ENCODE data around the gene SDE2. TPM values are rescaled to one million over a fixed set of nuclear protein-coding genes. Genes with fewer than 3 reads are reported as not detected.

The SDE2 gene
- polyA plus RNA-seq, 1 donor from 2014 or later, result 18.6 TPM

DNA sequence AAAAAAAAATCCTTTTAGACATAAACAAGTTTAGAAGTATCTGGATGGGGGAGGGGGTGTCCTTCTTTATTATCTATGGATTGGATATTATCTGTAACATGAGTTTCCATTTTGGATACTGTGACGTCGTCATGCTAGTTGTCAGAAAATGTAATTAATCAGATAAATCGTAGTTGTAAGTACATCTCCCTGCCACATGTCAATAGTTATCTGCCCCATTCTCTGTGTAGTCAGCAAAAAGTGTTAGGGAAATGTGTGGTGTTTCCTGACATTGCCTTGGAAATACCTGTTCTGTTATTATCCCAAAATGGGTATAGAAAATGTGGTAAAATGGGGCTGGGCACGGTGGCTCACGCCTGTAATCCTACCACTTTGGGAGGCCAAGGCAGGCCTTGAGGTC is 24.6 kb upstream of the SDE2 start:
- Histone ChIP-seq H3K9me2 (ENCODE audit: insufficient read depth, low read length) (no peaks in the 10 kb centered on the region), H3K79me2 (replicated peaks; ENCODE audit: insufficient read depth, low read length) (no peaks in the 10 kb centered on the region), H3K4me2 (ENCODE audit: low read length) (no peak overlapping the region), H3F3A (ENCODE audit: insufficient read depth, low read length, poor library complexity, severe bottlenecking) (no peaks in the 10 kb centered on the region), H3K4me3 (ENCODE audit: low read length) (no peak overlapping the region), H4K20me1 (ENCODE audit: insufficient read depth) (no peaks in the 10 kb centered on the region), H3K9me3 (ENCODE audit: low read length) (no peaks in the 10 kb centered on the region), H3K36me3 (ENCODE audit: insufficient read depth, low read length) (no peaks in the 10 kb centered on the region), H2AFZ (ENCODE audit: low read depth, low read length) (no peak overlapping the region), H3K27ac (ENCODE audit: low read length) (no peak overlapping the region), H3K9ac (ENCODE audit: low read length) (no peak overlapping the region), H3K27me3 (ENCODE audit: insufficient read depth, low read depth, low read length) (no peaks in the 10 kb centered on the region)
- TF ChIP-seq MXI1 (conservative IDR thresholded peaks at IDR 0.05; ENCODE audit: poor library complexity, severe bottlenecking), result no peak
- no peak for TF ChIP-seq TAF1 (IDR thresholded peaks at IDR 0.05; ENCODE audit: low read depth)
- no peak for TF ChIP-seq EP300 (conservative IDR thresholded peaks at IDR 0.05; ENCODE audit: poor library complexity, severe bottlenecking)
- no peak for TF ChIP-seq EZH2 (IDR thresholded peaks at IDR 0.05; ENCODE audit: borderline replicate concordance, insufficient read depth, low read length, poor library complexity, severe bottlenecking)
- no peak for TF ChIP-seq RAD21 (conservative IDR thresholded peaks at IDR 0.05)
- TF ChIP-seq, protein P1, sequence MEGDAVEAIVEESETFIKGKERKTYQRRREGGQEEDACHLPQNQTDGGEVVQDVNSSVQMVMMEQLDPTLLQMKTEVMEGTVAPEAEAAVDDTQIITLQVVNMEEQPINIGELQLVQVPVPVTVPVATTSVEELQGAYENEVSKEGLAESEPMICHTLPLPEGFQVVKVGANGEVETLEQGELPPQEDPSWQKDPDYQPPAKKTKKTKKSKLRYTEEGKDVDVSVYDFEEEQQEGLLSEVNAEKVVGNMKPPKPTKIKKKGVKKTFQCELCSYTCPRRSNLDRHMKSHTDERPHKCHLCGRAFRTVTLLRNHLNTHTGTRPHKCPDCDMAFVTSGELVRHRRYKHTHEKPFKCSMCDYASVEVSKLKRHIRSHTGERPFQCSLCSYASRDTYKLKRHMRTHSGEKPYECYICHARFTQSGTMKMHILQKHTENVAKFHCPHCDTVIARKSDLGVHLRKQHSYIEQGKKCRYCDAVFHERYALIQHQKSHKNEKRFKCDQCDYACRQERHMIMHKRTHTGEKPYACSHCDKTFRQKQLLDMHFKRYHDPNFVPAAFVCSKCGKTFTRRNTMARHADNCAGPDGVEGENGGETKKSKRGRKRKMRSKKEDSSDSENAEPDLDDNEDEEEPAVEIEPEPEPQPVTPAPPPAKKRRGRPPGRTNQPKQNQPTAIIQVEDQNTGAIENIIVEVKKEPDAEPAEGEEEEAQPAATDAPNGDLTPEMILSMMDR (IDR thresholded peaks at IDR 0.05; ENCODE audit: poor library complexity, severe bottlenecking), result no peak
- TF ChIP-seq, protein P2, sequence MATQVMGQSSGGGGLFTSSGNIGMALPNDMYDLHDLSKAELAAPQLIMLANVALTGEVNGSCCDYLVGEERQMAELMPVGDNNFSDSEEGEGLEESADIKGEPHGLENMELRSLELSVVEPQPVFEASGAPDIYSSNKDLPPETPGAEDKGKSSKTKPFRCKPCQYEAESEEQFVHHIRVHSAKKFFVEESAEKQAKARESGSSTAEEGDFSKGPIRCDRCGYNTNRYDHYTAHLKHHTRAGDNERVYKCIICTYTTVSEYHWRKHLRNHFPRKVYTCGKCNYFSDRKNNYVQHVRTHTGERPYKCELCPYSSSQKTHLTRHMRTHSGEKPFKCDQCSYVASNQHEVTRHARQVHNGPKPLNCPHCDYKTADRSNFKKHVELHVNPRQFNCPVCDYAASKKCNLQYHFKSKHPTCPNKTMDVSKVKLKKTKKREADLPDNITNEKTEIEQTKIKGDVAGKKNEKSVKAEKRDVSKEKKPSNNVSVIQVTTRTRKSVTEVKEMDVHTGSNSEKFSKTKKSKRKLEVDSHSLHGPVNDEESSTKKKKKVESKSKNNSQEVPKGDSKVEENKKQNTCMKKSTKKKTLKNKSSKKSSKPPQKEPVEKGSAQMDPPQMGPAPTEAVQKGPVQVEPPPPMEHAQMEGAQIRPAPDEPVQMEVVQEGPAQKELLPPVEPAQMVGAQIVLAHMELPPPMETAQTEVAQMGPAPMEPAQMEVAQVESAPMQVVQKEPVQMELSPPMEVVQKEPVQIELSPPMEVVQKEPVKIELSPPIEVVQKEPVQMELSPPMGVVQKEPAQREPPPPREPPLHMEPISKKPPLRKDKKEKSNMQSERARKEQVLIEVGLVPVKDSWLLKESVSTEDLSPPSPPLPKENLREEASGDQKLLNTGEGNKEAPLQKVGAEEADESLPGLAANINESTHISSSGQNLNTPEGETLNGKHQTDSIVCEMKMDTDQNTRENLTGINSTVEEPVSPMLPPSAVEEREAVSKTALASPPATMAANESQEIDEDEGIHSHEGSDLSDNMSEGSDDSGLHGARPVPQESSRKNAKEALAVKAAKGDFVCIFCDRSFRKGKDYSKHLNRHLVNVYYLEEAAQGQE (IDR thresholded peaks at IDR 0.05; ENCODE audit: borderline replicate concordance), result no peak
- TF ChIP-seq POLR2AphosphoS5 (IDR thresholded peaks at IDR 0.05), result no peak
- TF ChIP-seq SMC3 (conservative IDR thresholded peaks at IDR 0.05; ENCODE audit: poor library complexity), result no peak

DNA sequence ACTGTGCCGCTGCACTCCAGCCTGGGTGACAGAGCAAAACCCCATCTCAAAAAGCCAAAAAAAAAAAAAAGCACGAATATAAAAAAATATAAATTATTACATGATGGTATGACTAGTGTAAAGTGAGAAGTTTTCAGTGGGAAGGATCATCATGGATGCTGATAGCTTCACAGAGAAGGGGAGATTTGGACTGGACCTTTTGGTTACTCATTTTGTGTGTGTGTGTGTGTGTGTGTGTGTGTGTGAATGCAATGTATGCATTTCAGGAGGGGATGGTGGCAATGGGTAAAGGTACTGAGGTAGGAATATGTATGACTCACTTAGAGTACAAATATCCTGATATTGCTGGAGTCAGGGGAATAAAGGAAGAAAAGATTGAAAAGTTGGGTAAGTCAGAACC is 22.7 kb upstream of the SDE2 start:
- no peak overlapping the region for H3K4me3 ChIP-seq (ENCODE audit: low read length)
- TF ChIP-seq, protein P2 (IDR thresholded peaks at IDR 0.05; ENCODE audit: borderline replicate concordance), result no peak
- no peak for TF ChIP-seq EZH2 (IDR thresholded peaks at IDR 0.05; ENCODE audit: borderline replicate concordance, insufficient read depth, low read length, poor library complexity, severe bottlenecking)
- TF ChIP-seq RAD21 (conservative IDR thresholded peaks at IDR 0.05), result no peak
- TF ChIP-seq POLR2AphosphoS5 (IDR thresholded peaks at IDR 0.05), result no peak
- TF ChIP-seq, protein P1 (IDR thresholded peaks at IDR 0.05; ENCODE audit: poor library complexity, severe bottlenecking), result no peak
- TF ChIP-seq EP300 (conservative IDR thresholded peaks at IDR 0.05; ENCODE audit: poor library complexity, severe bottlenecking), result no peak
- TF ChIP-seq SMC3 (conservative IDR thresholded peaks at IDR 0.05; ENCODE audit: poor library complexity), result no peak
- H3K9ac ChIP-seq (ENCODE audit: low read length), result no peak overlapping the region
- H4K20me1 ChIP-seq (ENCODE audit: insufficient read depth), result no peaks in the 10 kb centered on the region
- H2AFZ ChIP-seq (ENCODE audit: low read depth, low read length), result no peak overlapping the region
- H3K9me3 ChIP-seq (ENCODE audit: low read length), result no peaks in the 10 kb centered on the region
- no peaks in the 10 kb centered on the region for H3K9me2 ChIP-seq (ENCODE audit: insufficient read depth, low read length)
- H3K27ac ChIP-seq (ENCODE audit: low read length), result no peak overlapping the region
- no peaks in the 10 kb centered on the region for H3F3A ChIP-seq (ENCODE audit: insufficient read depth, low read length, poor library complexity, severe bottlenecking)
- no peaks in the 10 kb centered on the region for H3K79me2 ChIP-seq (replicated peaks; ENCODE audit: insufficient read depth, low read length)
- no peaks in the 10 kb centered on the region for H3K27me3 ChIP-seq (ENCODE audit: insufficient read depth, low read depth, low read length)
- no peak overlapping the region for H3K4me2 ChIP-seq (ENCODE audit: low read length)
- H3K36me3 ChIP-seq (ENCODE audit: insufficient read depth, low read length), result no peaks in the 10 kb centered on the region
